Adrenal gland (tissue), 12 donors: ENCODE data around the gene MAPK10. TPM values are rescaled to one million over a fixed set of nuclear protein-coding genes. Genes with fewer than 3 reads are reported as not detected.
"Not testable (repeated sequence)": the region's sequence is repeated elsewhere in the genome, so short reads cannot be mapped to it uniquely, and the experiment has no call there.

Experiments
- DNase-seq, 7 donors: peaks; one replicate each; pipeline ENCODE4 v3.0.0-alpha.2; 2019 to 2020
- H3K27ac ChIP-seq, 5 donors: fragments of 200-600 bp; sonication (generic) in 4 of 5; 1 replicate in 3 of 5; 2 replicates in 2 of 5; pipeline versions ENCODE4 v1.5.1 to v1.8.0; 2016 to 2020; ENCODE audit warnings: mild to moderate bottlenecking in 1 of 5
- H3K27me3 ChIP-seq: fragments of 200-600 bp; 2 replicates; pipeline ENCODE4 v1.8.0; 2021
- H3K36me3 ChIP-seq, 2 donors: fragments of 200-600 bp; replicated peaks in 1 of 2; 1 replicate in 1 of 2; 2 replicates in 1 of 2; pipeline versions ENCODE4 v1.5.1 to v1.8.0; 2018 to 2022
- H3K4me1 ChIP-seq, 2 donors: fragments of 200-600 bp; replicated peaks in 1 of 2; 1 replicate in 1 of 2; 2 replicates in 1 of 2; pipeline versions ENCODE4 v1.5.1 to v1.8.0; 2018 to 2021
- H3K4me3 ChIP-seq, 4 donors: fragments of 200-600 bp; sonication (generic) in 3 of 4; one replicate each; pipeline ENCODE4 v1.5.1; 2016 to 2018
- H3K9me3 ChIP-seq, 3 donors: fragments of 200-600 bp; sonication (generic) in 1 of 3; replicated peaks in 1 of 3; 1 replicate in 2 of 3; 2 replicates in 1 of 3; pipeline versions ENCODE4 v1.5.1 to v1.8.0; 2016 to 2021
- POLR2A ChIP-seq, 2 donors: fragments of 450-650 bp; IDR thresholded peaks; one replicate each; pipeline ENCODE4 v1.6.1; 2017; ENCODE audit warnings: antibody characterized with exemption in 2 of 2, mild to moderate bottlenecking in 2 of 2, moderate library complexity in 1 of 2
- WGBS, 4 donors: extraction: QIAGEN DNeasy Blood & Tissue Kit in 2 of 4; methylation state at CpG; one replicate each; pipeline versions ENCODE4 v1.1.5 to v1.1.7; 2013 to 2017; 5-methylcytosine and 5-hydroxymethylcytosine counted together
- intact Hi-C, 2 donors: fragments of 100-400 bp; cut with DNase I; formaldehyde crosslinking; loops; one replicate each; pipeline versions ENCODE4 v1.14.1 to v1.15.0; 2022 to 2023
- polyA plus RNA-seq, 3 donors: library from polyadenylated mRNA; stranded (reverse); fragments of 200-250 nt in 2 of 3; fragments of 350-450 nt in 1 of 3; fragmentation: Illumina TruSeq in 1 of 3; extraction: RNeasy Lipid Tissue Mini Kit (QIAGEN cat#74804) in 1 of 3; gene quantifications; one replicate each; pipeline ENCODE4 v1.2.3, GENCODE V29; 2013 to 2014
- total RNA-seq, 9 donors: library from RNA; depleted of rRNA in 4 of 9; stranded (reverse); fragments of >200 nt in 4 of 9; fragments of 120-200 nt in 1 of 9; fragmentation: NEBNext Ultra II Directional in 1 of 9; extraction: Animal tissue kit (Norgen Biotek cat#: 25700) in 1 of 9; gene quantifications; one replicate each; pipeline versions ENCODE4 v1.1.0 to v1.2.4, GENCODE V29; 2013 to 2023
- TF ChIP-seq, protein P1 (sequence below), 6 experiments: fragments of 450-650 bp in 4 of 6; fragments of 200-600 bp in 2 of 6; sonication (generic) in 1 of 6; IDR thresholded peaks; 1 replicate in 5 of 6; 2 replicates in 1 of 6; pipeline versions ENCODE4 v1.5.1 to v1.8.0; 2016 to 2021; ENCODE audit warnings: antibody characterized with exemption in 6 of 6, mild to moderate bottlenecking in 2 of 6, moderate library complexity in 1 of 6
- donor health status: healthy with polysubstance abuse.
- donor health status: Bipolar disorder and iron deficiency.
- donor health status: DM: yes; HTN: yes; CAD: no.
- donor health status: DM: no; HTN: no; CAD: no.
- donor health status: DM: no; HTN: no; CAD: no.
- donor health status: DM: yes; HTN: yes; CAD: no.

The MAPK10 gene
- total and polyA plus RNA-seq, 12 donors, result 11.6 to 160 (median 42.1) TPM

DNA sequence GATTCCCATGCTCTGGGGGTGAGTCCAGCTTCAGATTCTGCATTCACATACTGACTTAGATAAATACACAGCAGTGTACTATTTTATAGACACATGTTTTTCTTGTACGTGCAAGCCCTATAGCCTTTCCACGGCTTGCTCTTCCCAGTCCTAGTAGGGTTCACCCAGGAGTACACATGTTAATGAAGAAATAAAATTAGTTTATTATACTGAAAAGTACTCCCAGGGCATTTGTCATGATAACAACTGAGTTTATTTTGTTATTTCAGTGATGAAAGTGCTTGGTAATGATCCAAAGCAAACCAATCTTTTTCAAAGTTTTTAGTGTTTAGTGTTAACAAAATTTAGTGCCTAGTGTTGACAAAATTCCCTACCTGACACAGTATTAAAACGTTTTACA lies 21.3 kb downstream of the MAPK10 start:
- intact Hi-C loops, result no loop called here
- Histone ChIP-seq H3K27me3 (no peaks in the 10 kb centered on the region), H3K4me1 (peaks cover 0 to 16% of the 10 kb centered on the region in 2 donors), H3K4me3 (no peak overlapping the region), H3K27ac (peak overlapping the region in 4 of 5 donors; percentile 4 to 65 (median 32)), H3K36me3 (no peaks in the 10 kb centered on the region), H3K9me3 (no peaks in the 10 kb centered on the region)
- no peak for TF ChIP-seq POLR2A (IDR thresholded peaks at IDR 0.05)
- TF ChIP-seq, protein P1, sequence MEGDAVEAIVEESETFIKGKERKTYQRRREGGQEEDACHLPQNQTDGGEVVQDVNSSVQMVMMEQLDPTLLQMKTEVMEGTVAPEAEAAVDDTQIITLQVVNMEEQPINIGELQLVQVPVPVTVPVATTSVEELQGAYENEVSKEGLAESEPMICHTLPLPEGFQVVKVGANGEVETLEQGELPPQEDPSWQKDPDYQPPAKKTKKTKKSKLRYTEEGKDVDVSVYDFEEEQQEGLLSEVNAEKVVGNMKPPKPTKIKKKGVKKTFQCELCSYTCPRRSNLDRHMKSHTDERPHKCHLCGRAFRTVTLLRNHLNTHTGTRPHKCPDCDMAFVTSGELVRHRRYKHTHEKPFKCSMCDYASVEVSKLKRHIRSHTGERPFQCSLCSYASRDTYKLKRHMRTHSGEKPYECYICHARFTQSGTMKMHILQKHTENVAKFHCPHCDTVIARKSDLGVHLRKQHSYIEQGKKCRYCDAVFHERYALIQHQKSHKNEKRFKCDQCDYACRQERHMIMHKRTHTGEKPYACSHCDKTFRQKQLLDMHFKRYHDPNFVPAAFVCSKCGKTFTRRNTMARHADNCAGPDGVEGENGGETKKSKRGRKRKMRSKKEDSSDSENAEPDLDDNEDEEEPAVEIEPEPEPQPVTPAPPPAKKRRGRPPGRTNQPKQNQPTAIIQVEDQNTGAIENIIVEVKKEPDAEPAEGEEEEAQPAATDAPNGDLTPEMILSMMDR (IDR thresholded peaks at IDR 0.05), result no peak
- DNase-seq, result no peak
- WGBS, 4 donors, result 32 to 53% (median 48%) methylated on average over 3 of the region's 3 CpGs

DNA sequence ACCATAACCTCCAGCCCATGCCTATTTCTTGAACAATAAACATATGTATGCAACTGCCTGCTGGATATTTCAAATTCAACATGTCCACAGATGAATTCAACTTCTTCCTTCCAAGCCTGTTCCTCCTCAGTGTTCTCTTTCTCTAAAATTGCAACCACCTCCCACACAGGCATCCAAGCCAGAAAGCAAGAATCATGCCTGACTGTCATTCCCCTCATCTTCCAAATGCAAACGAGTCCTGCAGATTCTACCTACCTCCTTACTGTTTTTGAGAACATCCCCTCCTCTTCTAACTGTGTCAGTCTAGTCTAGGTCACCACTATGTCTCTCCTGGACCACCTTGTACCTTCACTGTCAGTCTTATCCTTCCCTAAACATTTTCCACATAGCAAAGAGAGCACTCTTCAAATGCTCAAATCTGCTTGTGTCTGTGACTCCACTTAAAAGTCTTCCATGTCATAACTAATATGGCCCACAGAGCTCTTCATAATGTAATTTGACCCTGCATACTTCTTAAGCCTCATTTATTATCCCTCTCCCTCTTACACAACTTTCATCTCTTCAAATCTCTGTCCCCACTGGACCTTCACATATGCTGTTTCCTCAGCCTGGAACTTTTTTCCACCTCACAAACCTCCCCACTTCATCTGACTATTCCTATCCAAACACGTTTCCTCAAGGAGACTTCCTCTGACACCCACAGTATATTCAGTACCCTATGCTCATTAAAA lies 25.7 kb downstream of the MAPK10 start:
- Histone ChIP-seq H3K4me3 (no peak overlapping the region), H3K27ac (no peak overlapping the region), H3K4me1 (peaks cover 0 to 12% of the 10 kb centered on the region in 2 donors), H3K9me3 (no peaks in the 10 kb centered on the region), H3K27me3 (no peaks in the 10 kb centered on the region), H3K36me3 (no peaks in the 10 kb centered on the region)
- WGBS, 4 donors, result 71 to 79% (median 75%) methylated on average over 2 of the region's 2 CpGs
- intact Hi-C loops, result no loop called here
- no peak for TF ChIP-seq POLR2A (IDR thresholded peaks at IDR 0.05)
- TF ChIP-seq, protein P1 (IDR thresholded peaks at IDR 0.05), result no peak
- no peak for DNase-seq

DNA sequence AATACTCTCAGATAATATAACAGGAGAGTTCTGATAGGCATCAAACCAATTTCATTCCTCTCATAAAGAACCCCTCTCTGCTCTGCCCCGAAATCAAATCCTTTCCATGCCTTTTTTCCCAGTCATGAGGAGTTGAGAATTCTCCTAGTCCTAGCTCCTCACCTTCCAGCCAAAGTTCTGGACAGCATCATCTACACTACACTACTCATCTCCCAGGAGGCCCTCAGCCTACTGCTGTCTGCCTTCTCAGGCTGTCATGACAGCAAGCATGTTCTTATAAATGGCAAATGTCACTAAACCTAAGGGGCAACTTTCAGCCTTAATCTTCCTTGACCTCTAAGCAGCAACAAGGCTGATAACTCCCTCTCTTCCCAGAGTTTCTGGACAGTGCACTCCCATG lies 26.6 kb downstream of the MAPK10 start:
- no peak overlapping the region for H3K4me3 ChIP-seq
- TF ChIP-seq, protein P1 (IDR thresholded peaks at IDR 0.05), result no peak
- TF ChIP-seq POLR2A (IDR thresholded peaks at IDR 0.05), result no peak
- H3K27ac ChIP-seq, result no peak overlapping the region
- no peak for DNase-seq
- no peaks in the 10 kb centered on the region for H3K27me3 ChIP-seq
- H3K9me3 ChIP-seq, result no peaks in the 10 kb centered on the region
- peaks cover 0 to 2% of the 10 kb centered on the region in 2 donors for H3K4me1 ChIP-seq
- H3K36me3 ChIP-seq, result no peaks in the 10 kb centered on the region
- intact Hi-C loops, result no loop called here
- 0% methylated on average over 1 of the region's 1 CpG for whole genome bisulfite sequencing, 4 donors

DNA sequence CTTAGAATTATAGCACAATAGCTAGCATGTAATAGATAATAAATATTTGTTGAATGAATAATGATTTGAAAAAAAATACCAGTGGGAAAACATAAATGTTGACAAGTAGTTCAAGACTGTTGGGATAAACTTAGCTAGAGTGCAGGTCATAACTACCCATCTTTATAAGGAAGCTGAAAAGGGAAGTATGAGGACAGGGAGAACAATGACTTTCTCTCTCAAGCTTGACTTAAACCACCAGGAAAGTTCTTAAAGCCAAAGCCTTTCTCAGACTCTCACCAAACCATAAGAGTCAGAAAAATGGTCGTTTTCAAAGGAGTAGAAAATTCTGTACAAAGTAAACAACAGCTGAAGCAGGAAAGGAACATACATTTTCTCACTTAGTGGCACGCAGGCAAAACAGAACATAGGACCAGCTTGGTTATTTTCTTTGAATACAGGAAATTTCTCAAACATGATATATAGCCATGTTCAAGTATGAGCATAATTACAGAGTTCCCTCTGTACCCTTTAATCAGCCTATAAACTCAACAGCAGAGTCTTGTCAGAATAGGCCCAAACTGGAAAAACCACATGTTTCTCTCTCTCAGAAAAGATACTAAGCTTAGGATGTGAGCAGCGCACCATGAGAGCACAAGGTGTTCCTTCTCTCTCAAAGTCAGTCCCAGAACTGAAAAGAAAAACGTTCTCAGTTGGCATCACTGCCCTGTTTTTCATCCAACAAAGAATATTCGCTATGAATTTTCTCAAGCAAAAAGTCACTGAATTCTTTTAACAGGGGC lies 28.7 kb downstream of the MAPK10 start:
- Histone ChIP-seq H3K27ac (no peak overlapping the region), H3K27me3 (no peaks in the 10 kb centered on the region), H3K4me1 (no peaks in the 10 kb centered on the region), H3K9me3 (no peaks in the 10 kb centered on the region), H3K4me3 (no peak overlapping the region), H3K36me3 (no peaks in the 10 kb centered on the region)
- WGBS, 4 donors, result 46 to 55% (median 49%) methylated on average over 5 of the region's 5 CpGs
- TF ChIP-seq, protein P1 (IDR thresholded peaks at IDR 0.05), result no peak
- no peak for TF ChIP-seq POLR2A (IDR thresholded peaks at IDR 0.05)
- DNase-seq, result no peak
- intact Hi-C loops, result no loop called here

DNA sequence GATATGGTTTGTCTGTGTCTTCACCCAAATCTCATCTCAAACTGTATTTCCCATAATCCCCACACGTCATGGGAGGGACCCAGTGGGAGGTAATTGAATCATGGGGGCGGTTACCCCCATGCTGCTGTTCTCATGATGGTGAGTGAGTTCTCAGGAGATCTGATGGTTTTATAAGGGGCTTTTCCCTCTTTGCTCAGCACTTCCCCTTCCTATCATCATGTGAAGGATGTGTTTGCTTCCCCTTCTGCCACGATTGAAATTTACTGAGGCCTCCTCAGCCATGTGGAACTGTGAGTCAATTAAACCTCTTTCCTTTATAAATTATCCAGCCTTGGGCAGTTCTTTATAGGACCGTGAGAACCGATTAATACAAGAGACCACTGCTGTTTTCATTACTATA lies 29.4 kb downstream of the MAPK10 start:
- H3K4me1 ChIP-seq, intact Hi-C loops, H3K27me3 ChIP-seq, H3K36me3 ChIP-seq, H3K27ac ChIP-seq, H3K9me3 ChIP-seq, DNase-seq, H3K4me3 ChIP-seq: not testable (repeated sequence)
- WGBS, 4 donors, result 72 to 81% (median 77%) methylated on average over 5 of the region's 5 CpGs
